Mesenteric fat pad (tissue), 1 donor: Measurements from ENCODE around the gene RBM15. TPM values are rescaled to one million over a fixed set of nuclear protein-coding genes. Genes with fewer than 3 reads are reported as not detected.

Experiments
- DNase-seq: peaks from one replicate; pipeline ENCODE4 v3.0.0-alpha.2; 2020; ENCODE audit warnings: low spot score
- total RNA-seq: library from RNA; stranded (reverse); fragmentation: NEBNext Ultra II Directional; extraction: Animal tissue kit (Norgen Biotek cat#: 25700); gene quantifications from one replicate; pipeline ENCODE4 v1.2.1, GENCODE V29; 2021
- donor health status: DM: yes; HTN: yes; CAD: no.

Gene RBM15
- total RNA-seq, 1 donor from 2014 or later, result 21.1 TPM

GRCh38 chr1:110347182-110347893, 8.2 kb downstream of the RBM15 start:
- DNase-seq, result no peak

- no peak for DNase-seq
These were observed 8.9 kb downstream of the RBM15 start for GRCh38 chr1:110348050-110348449.

- no peak for DNase-seq
These were observed 9.6 kb downstream of the RBM15 start for GRCh38 chr1:110348771-110349170.

GRCh38 chr1:110350360-110350759, 11.2 kb downstream of the RBM15 start:
- DNase-seq, result no peak

GRCh38 chr1:110355321-110355720, 16.1 kb downstream of the RBM15 start:
- no peak for DNase-seq

GRCh38 chr1:110356379-110356778, 17.2 kb downstream of the RBM15 start:
- DNase-seq, result no peak

GRCh38 chr1:110360431-110360830, 21.3 kb downstream of the RBM15 start:
- DNase-seq, result no peak

- DNase-seq, result no peak
These were observed 22.7 kb downstream of the RBM15 start for GRCh38 chr1:110361856-110362255.

GRCh38 chr1:110364221-110364620, 25.0 kb downstream of the RBM15 start:
- DNase-seq, result no peak

- no peak for DNase-seq
These were observed 31.6 kb downstream of the RBM15 start for GRCh38 chr1:110370827-110371226.

- no peak for DNase-seq
These were observed 36.3 kb downstream of the RBM15 start for GRCh38 chr1:110375490-110375889.

GRCh38 chr1:110380672-110381283, 41.6 kb downstream of the RBM15 start:
- no peak for DNase-seq

- no peak for DNase-seq
These were observed 44.2 kb downstream of the RBM15 start for GRCh38 chr1:110383251-110383990.

- DNase-seq, result no peak
These were observed 45.6 kb downstream of the RBM15 start for GRCh38 chr1:110384581-110385321.

- DNase-seq, result no peak
These were observed 46.2 kb downstream of the RBM15 start for GRCh38 chr1:110385369-110385768.

- no peak for DNase-seq
These were observed 48.0 kb downstream of the RBM15 start for GRCh38 chr1:110387048-110387754.

GRCh38 chr1:110390096-110390495, 50.9 kb downstream of the RBM15 start:
- no peak for DNase-seq

GRCh38 chr1:110390692-110391245, 51.6 kb downstream of the RBM15 start, which contains the start of gene SLC16A4:
SLC16A4 (minus strand) TSS chr1:110391026; CDS start chr1:110389323, 1,703 bp downstream.
- DNase-seq, result no peak

GRCh38 chr1:110393286-110393685, 54.1 kb downstream of the RBM15 start:
- DNase-seq, result no peak

GRCh38 chr1:110393691-110394492, 54.7 kb downstream of the RBM15 start:
- no peak for DNase-seq
